ENCODE results near the gene CCDC92. TPM values are rescaled to one million over a fixed set of nuclear protein-coding genes. Genes with fewer than 3 reads are reported as not detected.
A peak's percentile ranks its signal among the peaks of the same experiment; 100 is the strongest.

Gene CCDC92
- total RNA-seq, 5 donors from 2014 or later (not counting 1 experiment from before 2014, with no cell fraction given): 22.1 to 44.9 (median 38.7) TPM

DNA sequence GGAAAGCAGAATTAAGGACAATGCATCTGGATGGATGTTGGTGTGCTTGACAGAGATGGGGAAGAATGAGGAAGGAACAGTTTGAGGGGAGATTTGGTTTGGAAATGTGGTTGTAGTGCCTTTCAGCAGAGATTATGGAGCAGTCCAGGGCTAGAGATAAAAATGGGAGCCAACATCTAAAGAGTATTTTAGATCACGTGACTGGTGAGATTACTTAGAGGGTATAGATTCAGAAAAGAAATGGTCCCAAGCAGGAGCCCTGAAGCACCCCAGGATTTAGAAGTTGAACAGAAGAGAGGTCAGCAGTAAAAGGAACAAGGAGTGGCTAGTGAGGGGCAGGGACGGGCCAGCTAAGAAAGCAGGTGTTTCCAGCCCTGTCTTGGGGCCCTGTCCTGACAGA, 30.0 kb upstream of the CCDC92 start:
- peaks cover 15 to 22% of the 10 kb centered on the region in 2 experiments for H3K4me1 ChIP-seq (ENCODE audit: control insufficient read depth in 1 of 2, extremely low read depth in 1 of 2, insufficient read depth in 2 of 2, low read length in 2 of 2)
- Mint-ChIP-seq H3K4me1 (peaks cover 25 to 32% (median 32%) of the 10 kb centered on the region in 3 donors), H3K27ac (no peak overlapping the region), H3K27me3 (no peaks in the 10 kb centered on the region), H3K4me3 (no peak overlapping the region), H3K36me3 (peaks cover 16% of the 10 kb centered on the region), H3K9me3 (no peaks in the 10 kb centered on the region)
- ChIA-PET POLR2A (no interaction called here), CTCF (no interaction called here)
- DNase-seq: no peak
- H3K27ac ChIP-seq (ENCODE audit: low read length): no peak overlapping the region
- peaks cover 4 to 28% of the 10 kb centered on the region in 2 donors for H3K36me3 ChIP-seq (ENCODE audit: control insufficient read depth in 2 of 2, extremely low read depth in 1 of 2, insufficient read depth in 1 of 2, low read length in 1 of 2)
- no peak for ATAC-seq (replicated peaks in 1 of 4)
- H3K4me3 ChIP-seq (ENCODE audit: control insufficient read depth in 1 of 2, extremely low read depth in 1 of 2, low read length in 1 of 2): no peak overlapping the region
- H3K27me3 ChIP-seq (replicated peaks in 1 of 2; ENCODE audit: control insufficient read depth in 2 of 2, extremely low read depth in 1 of 2, insufficient read depth in 2 of 2, low read length in 1 of 2): no peaks in the 10 kb centered on the region
- H3K9me3 ChIP-seq: no peaks in the 10 kb centered on the region
- WGBS (ENCODE audit: insufficient coverage): 72% methylated on average over 2 of the region's 2 CpGs

DNA sequence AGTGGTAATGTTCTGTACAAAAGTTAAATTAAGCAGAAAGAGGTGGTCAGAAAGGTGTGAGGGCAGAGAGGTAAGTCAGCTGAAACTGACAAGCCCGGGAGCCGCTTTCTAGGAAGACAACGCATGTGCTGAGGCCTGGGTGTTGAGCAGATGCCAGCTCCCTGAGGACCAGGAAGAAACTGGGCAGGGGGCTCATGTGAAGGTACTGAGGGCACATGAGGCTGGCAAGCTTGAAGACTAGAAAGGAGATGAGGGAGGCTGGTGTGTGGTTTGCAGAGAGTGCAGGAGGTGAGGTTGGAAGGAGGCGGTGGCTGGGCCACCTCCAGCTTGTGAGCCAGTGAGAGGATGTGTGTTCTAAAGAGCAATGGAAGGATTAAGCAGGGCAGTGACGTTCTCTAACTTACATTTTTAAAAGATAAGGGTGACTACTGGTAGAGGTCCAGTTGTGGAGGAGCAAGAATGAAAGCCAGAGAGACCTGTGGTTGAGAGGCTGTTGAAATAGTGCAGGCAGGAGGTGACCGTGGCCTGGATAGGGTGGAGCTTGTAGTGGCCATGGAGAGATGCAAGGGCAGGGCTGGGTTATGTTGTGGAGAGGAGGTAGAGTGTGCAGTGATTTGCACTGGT, 29.5 kb upstream of the CCDC92 start:
- H3K27ac ChIP-seq (ENCODE audit: low read length): no peak overlapping the region
- H3K27me3 ChIP-seq (replicated peaks in 1 of 2; ENCODE audit: control insufficient read depth in 2 of 2, extremely low read depth in 1 of 2, insufficient read depth in 2 of 2, low read length in 1 of 2): no peaks in the 10 kb centered on the region
- ChIA-PET POLR2A (no interaction called here), CTCF (no interaction called here)
- H3K4me3 Mint-ChIP-seq: no peak overlapping the region
- peaks cover 15% of the 10 kb centered on the region for H3K36me3 Mint-ChIP-seq
- H3K27me3 Mint-ChIP-seq: no peaks in the 10 kb centered on the region
- peaks cover 23 to 28% (median 27%) of the 10 kb centered on the region in 3 donors for H3K4me1 Mint-ChIP-seq
- peaks cover 4 to 28% of the 10 kb centered on the region in 2 donors for H3K36me3 ChIP-seq (ENCODE audit: control insufficient read depth in 2 of 2, extremely low read depth in 1 of 2, insufficient read depth in 1 of 2, low read length in 1 of 2)
- no peaks in the 10 kb centered on the region for H3K9me3 ChIP-seq
- ATAC-seq (replicated peaks in 1 of 4) (no peak), DNase-seq (no peak)
- H3K27ac Mint-ChIP-seq: no peak overlapping the region
- no peak overlapping the region for H3K4me3 ChIP-seq (ENCODE audit: control insufficient read depth in 1 of 2, extremely low read depth in 1 of 2, low read length in 1 of 2)
- no peaks in the 10 kb centered on the region for H3K9me3 Mint-ChIP-seq
- peaks cover 13 to 18% of the 10 kb centered on the region in 2 experiments for H3K4me1 ChIP-seq (ENCODE audit: control insufficient read depth in 1 of 2, extremely low read depth in 1 of 2, insufficient read depth in 2 of 2, low read length in 2 of 2)
- 96% methylated on average over 6 of the region's 6 CpGs for WGBS (ENCODE audit: insufficient coverage)

DNA sequence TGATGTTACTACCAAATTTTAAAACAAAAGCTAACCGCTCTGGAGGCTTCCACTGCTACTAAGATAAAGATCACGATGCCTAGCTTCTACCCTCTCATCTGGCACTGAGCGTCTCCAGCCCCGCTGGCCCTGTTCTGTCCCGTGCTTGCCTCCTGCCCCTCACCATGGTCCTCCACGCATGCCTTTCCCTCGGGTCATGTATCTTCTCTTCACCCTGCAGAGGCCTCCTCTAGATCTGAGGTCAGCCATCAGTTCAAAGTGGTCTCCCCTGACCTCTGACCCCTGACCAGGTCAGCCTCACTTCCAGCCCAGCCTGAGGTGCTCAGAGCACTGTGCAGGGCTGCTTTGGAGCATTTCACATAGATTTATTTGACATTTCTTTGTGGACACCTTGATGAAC, 28.7 kb upstream of the CCDC92 start:
- Mint-ChIP-seq H3K4me1 (peaks cover 21 to 26% (median 23%) of the 10 kb centered on the region in 3 donors), H3K9me3 (no peaks in the 10 kb centered on the region), H3K36me3 (peaks cover 17% of the 10 kb centered on the region), H3K27ac (no peak overlapping the region), H3K4me3 (no peak overlapping the region), H3K27me3 (no peaks in the 10 kb centered on the region)
- Histone ChIP-seq H3K4me1 (ENCODE audit: control insufficient read depth in 1 of 2, extremely low read depth in 1 of 2, insufficient read depth in 2 of 2, low read length in 2 of 2) (peaks cover 10 to 16% of the 10 kb centered on the region in 2 experiments), H3K27ac (ENCODE audit: low read length) (no peak overlapping the region), H3K27me3 (replicated peaks in 1 of 2; ENCODE audit: control insufficient read depth in 2 of 2, extremely low read depth in 1 of 2, insufficient read depth in 2 of 2, low read length in 1 of 2) (no peaks in the 10 kb centered on the region), H3K4me3 (ENCODE audit: control insufficient read depth in 1 of 2, extremely low read depth in 1 of 2, low read length in 1 of 2) (no peak overlapping the region), H3K36me3 (ENCODE audit: control insufficient read depth in 2 of 2, extremely low read depth in 1 of 2, insufficient read depth in 1 of 2, low read length in 1 of 2) (peaks cover 4 to 28% of the 10 kb centered on the region in 2 donors), H3K9me3 (no peaks in the 10 kb centered on the region)
- ChIA-PET CTCF (no interaction called here), POLR2A (no interaction called here)
- no peak for ATAC-seq (replicated peaks in 1 of 4)
- WGBS (ENCODE audit: insufficient coverage): 100% methylated on average over 7 of the region's 7 CpGs
- DNase-seq: no peak

DNA sequence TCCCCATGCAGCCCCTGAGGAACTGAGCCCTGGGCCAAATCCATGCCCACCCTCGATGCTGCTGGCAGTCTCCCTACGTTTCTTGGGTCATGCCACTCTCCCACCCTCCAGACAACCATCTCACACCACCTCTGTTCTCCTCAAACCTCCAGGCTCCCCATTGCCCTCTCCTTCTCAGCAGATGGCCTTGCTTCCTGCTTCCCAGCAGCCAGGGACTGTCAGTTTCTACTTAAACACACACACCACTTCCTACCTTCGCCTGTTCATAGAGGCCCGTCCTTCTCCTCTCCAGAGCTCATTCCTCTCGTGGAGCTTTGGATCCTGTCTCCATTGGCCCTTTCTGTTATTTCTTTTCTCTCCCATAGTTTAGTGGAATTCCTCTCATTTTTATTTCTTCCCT, 27.5 kb upstream of the CCDC92 start:
- Mint-ChIP-seq H3K27me3 (no peaks in the 10 kb centered on the region), H3K4me1 (peaks cover 23 to 28% (median 27%) of the 10 kb centered on the region in 3 donors), H3K9me3 (no peaks in the 10 kb centered on the region), H3K36me3 (peaks cover 16% of the 10 kb centered on the region), H3K27ac (no peak overlapping the region), H3K4me3 (no peak overlapping the region)
- Histone ChIP-seq H3K27ac (ENCODE audit: low read length) (no peak overlapping the region), H3K36me3 (ENCODE audit: control insufficient read depth in 2 of 2, extremely low read depth in 1 of 2, insufficient read depth in 1 of 2, low read length in 1 of 2) (peaks cover 4 to 25% of the 10 kb centered on the region in 2 donors), H3K4me3 (ENCODE audit: control insufficient read depth in 1 of 2, extremely low read depth in 1 of 2, low read length in 1 of 2) (no peak overlapping the region), H3K27me3 (replicated peaks in 1 of 2; ENCODE audit: control insufficient read depth in 2 of 2, extremely low read depth in 1 of 2, insufficient read depth in 2 of 2, low read length in 1 of 2) (no peaks in the 10 kb centered on the region), H3K9me3 (no peaks in the 10 kb centered on the region), H3K4me1 (ENCODE audit: control insufficient read depth in 1 of 2, extremely low read depth in 1 of 2, insufficient read depth in 2 of 2, low read length in 2 of 2) (peaks cover 3 to 12% of the 10 kb centered on the region in 2 experiments)
- DNase-seq (no peak), ATAC-seq (replicated peaks in 1 of 4) (no peak)
- ChIA-PET POLR2A (interaction anchor here in 1 of 2 donors (0.6 kb wide), 1 partner anchor 886 kb away, joined by 4 read pairs; no protein-coding TSS in a partner anchor), CTCF (interaction anchor here in 1 of 2 donors (0.6 kb wide), 1 partner anchor 95 kb away, joined by 3 read pairs; no protein-coding TSS in a partner anchor)
- WGBS (ENCODE audit: insufficient coverage): 75% methylated on average over 4 of the region's 5 CpGs

DNA sequence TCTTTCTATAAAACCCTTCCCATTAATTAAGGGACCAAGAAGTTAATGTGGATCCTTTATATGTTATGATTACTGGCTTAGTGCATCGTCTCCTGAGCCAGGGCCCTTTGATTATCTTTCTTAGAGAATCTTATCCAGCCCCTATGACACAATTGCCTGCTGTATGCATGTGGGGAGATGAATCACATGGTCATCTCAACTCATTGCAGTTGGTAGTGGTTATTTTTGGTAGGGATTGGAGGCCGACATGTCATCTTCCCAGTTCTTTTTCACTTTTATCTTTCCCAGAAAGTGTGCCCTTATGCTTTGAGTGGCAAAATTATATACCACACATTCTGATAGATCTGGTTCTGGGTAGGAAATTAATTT, 26.3 kb upstream of the CCDC92 start:
- no peak for ATAC-seq (replicated peaks in 1 of 4)
- no CpG with 5 or more reads among the region's 2 CpGs for WGBS (ENCODE audit: insufficient coverage)
- POLR2A ChIA-PET: no interaction called here
- Histone ChIP-seq H3K4me3 (ENCODE audit: control insufficient read depth in 1 of 2, extremely low read depth in 1 of 2, low read length in 1 of 2) (no peak overlapping the region), H3K4me1 (ENCODE audit: control insufficient read depth in 1 of 2, extremely low read depth in 1 of 2, insufficient read depth in 2 of 2, low read length in 2 of 2) (peaks cover 3 to 12% of the 10 kb centered on the region in 2 experiments), H3K27me3 (replicated peaks in 1 of 2; ENCODE audit: control insufficient read depth in 2 of 2, extremely low read depth in 1 of 2, insufficient read depth in 2 of 2, low read length in 1 of 2) (no peaks in the 10 kb centered on the region), H3K9me3 (no peaks in the 10 kb centered on the region), H3K36me3 (ENCODE audit: control insufficient read depth in 2 of 2, extremely low read depth in 1 of 2, insufficient read depth in 1 of 2, low read length in 1 of 2) (peaks cover 4 to 15% of the 10 kb centered on the region in 2 donors), H3K27ac (ENCODE audit: low read length) (no peak overlapping the region)
- CTCF ChIA-PET: no interaction called here
- Mint-ChIP-seq H3K27me3 (no peaks in the 10 kb centered on the region), H3K36me3 (peaks cover 21% of the 10 kb centered on the region), H3K4me3 (no peak overlapping the region), H3K4me1 (peaks cover 30 to 37% (median 36%) of the 10 kb centered on the region in 3 donors), H3K27ac (no peak overlapping the region), H3K9me3 (no peaks in the 10 kb centered on the region)
- no peak for DNase-seq

DNA sequence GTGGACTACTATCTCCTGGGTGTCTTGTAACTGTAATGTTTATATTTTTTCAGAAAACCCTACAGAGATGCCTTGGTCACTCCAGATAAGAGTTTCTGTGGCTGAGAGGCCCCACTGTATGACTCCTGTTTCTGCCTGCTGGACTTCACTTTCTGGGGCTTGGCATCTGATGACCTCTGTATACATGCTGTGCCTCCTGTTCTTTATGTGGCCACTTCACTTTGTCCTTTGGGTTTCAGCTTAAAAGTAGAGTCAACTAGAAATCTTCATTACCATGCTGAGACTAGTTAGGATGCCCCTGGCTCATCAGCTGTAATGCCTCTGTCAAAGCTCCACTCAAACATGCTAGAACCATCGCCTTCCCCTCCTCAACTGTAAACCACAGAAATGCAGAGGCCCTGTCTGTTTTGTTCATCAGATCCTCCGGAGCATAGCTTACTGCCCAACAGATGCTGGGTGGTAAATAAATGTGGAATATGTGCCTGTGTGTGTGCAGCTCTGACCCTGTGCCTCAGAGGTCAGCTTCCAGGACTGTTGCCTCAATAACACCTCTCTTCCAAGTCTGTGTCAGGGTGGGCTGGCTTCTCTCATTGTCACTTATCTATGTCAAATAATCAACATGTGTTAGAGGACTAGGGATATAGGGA, 25.8 kb upstream of the CCDC92 start:
- ATAC-seq (replicated peaks in 1 of 4): no peak
- H3K27ac Mint-ChIP-seq: peak overlapping the region in 1 of 2 donors; percentile 60

More for the DNA sequence above, 25.8 kb upstream of the CCDC92 start:
- H3K4me3 Mint-ChIP-seq: no peak overlapping the region
- peaks cover 34 to 42% (median 41%) of the 10 kb centered on the region in 3 donors for H3K4me1 Mint-ChIP-seq
- WGBS (ENCODE audit: insufficient coverage): no CpG with 5 or more reads among the region's 2 CpGs
- ChIA-PET CTCF (no interaction called here), POLR2A (no interaction called here)
- H3K36me3 ChIP-seq (ENCODE audit: control insufficient read depth in 2 of 2, extremely low read depth in 1 of 2, insufficient read depth in 1 of 2, low read length in 1 of 2): peaks cover 4 to 14% of the 10 kb centered on the region in 2 donors
- H3K4me1 ChIP-seq (ENCODE audit: control insufficient read depth in 1 of 2, extremely low read depth in 1 of 2, insufficient read depth in 2 of 2, low read length in 2 of 2): peaks cover 3 to 12% of the 10 kb centered on the region in 2 experiments
- H3K9me3 Mint-ChIP-seq: no peaks in the 10 kb centered on the region
- no peak for DNase-seq
- no peak overlapping the region for H3K4me3 ChIP-seq (ENCODE audit: control insufficient read depth in 1 of 2, extremely low read depth in 1 of 2, low read length in 1 of 2)
- H3K27me3 ChIP-seq (replicated peaks in 1 of 2; ENCODE audit: control insufficient read depth in 2 of 2, extremely low read depth in 1 of 2, insufficient read depth in 2 of 2, low read length in 1 of 2): no peaks in the 10 kb centered on the region
- H3K9me3 ChIP-seq: no peaks in the 10 kb centered on the region
- H3K27me3 Mint-ChIP-seq: no peaks in the 10 kb centered on the region
- no peak overlapping the region for H3K27ac ChIP-seq (ENCODE audit: low read length)
- H3K36me3 Mint-ChIP-seq: peaks cover 24% of the 10 kb centered on the region
